ENCODE measurements around the gene BNC2. TPM values are rescaled to one million over a fixed set of nuclear protein-coding genes. Genes with fewer than 3 reads are reported as not detected.

BNC2 gene
- total RNA-seq, 1 experiment from 2014 or later = 0.20 TPM

- no peak for DNase-seq
- Histone ChIP-seq H3K4me3 (ENCODE audit: low read depth, low read length) (no peak overlapping the region), H3K4me1 (no peaks in the 10 kb centered on the region), H3K36me3 (ENCODE audit: control insufficient read depth, insufficient read depth, low read length) (no peaks in the 10 kb centered on the region), H3K9me3 (no peaks in the 10 kb centered on the region), H3K27me3 (replicated peaks; ENCODE audit: control insufficient read depth, insufficient read depth, low read length) (no peaks in the 10 kb centered on the region)
- no peak overlapping the region for H3K4me3 Mint-ChIP-seq (ENCODE audit: unreplicated experiment)
- POLR2A ChIA-PET = no interaction called here
- no TSS peak for BruUV-seq (replicated peaks)
- peaks cover 18% of the 10 kb centered on the region for H3K27me3 Mint-ChIP-seq (ENCODE audit: insufficient read depth, unreplicated experiment)
- intact Hi-C loops (cut with micrococcal nuclease; ENCODE audit: unreplicated experiment) = no loop called here
- no peak overlapping the region for H3K27ac Mint-ChIP-seq (ENCODE audit: unreplicated experiment)
- no peaks in the 10 kb centered on the region for H3K36me3 Mint-ChIP-seq (ENCODE audit: insufficient read depth, unreplicated experiment)
- H3K4me1 Mint-ChIP-seq (ENCODE audit: low read depth, unreplicated experiment) = no peaks in the 10 kb centered on the region
- CTCF ChIA-PET = no interaction called here
- no peaks in the 10 kb centered on the region for H3K9me3 Mint-ChIP-seq (ENCODE audit: unreplicated experiment)
- TF ChIP-seq, protein P1, sequence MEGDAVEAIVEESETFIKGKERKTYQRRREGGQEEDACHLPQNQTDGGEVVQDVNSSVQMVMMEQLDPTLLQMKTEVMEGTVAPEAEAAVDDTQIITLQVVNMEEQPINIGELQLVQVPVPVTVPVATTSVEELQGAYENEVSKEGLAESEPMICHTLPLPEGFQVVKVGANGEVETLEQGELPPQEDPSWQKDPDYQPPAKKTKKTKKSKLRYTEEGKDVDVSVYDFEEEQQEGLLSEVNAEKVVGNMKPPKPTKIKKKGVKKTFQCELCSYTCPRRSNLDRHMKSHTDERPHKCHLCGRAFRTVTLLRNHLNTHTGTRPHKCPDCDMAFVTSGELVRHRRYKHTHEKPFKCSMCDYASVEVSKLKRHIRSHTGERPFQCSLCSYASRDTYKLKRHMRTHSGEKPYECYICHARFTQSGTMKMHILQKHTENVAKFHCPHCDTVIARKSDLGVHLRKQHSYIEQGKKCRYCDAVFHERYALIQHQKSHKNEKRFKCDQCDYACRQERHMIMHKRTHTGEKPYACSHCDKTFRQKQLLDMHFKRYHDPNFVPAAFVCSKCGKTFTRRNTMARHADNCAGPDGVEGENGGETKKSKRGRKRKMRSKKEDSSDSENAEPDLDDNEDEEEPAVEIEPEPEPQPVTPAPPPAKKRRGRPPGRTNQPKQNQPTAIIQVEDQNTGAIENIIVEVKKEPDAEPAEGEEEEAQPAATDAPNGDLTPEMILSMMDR (IDR thresholded peaks at IDR 0.05; ENCODE audit: insufficient read depth in 1 of 2, low read depth in 1 of 2, low read length in 1 of 2, severe bottlenecking in 1 of 2, unreplicated experiment in 1 of 2) = no peak
These were observed 188.2 kb downstream of the BNC2 start for GRCh38 chr9:16682273-16682672.

GRCh38 chr9:16681652-16681987 is 188.8 kb downstream of the BNC2 start:
- TF ChIP-seq, protein P1 (IDR thresholded peaks at IDR 0.05; ENCODE audit: insufficient read depth in 1 of 2, low read depth in 1 of 2, low read length in 1 of 2, severe bottlenecking in 1 of 2, unreplicated experiment in 1 of 2) = no peak

DNA sequence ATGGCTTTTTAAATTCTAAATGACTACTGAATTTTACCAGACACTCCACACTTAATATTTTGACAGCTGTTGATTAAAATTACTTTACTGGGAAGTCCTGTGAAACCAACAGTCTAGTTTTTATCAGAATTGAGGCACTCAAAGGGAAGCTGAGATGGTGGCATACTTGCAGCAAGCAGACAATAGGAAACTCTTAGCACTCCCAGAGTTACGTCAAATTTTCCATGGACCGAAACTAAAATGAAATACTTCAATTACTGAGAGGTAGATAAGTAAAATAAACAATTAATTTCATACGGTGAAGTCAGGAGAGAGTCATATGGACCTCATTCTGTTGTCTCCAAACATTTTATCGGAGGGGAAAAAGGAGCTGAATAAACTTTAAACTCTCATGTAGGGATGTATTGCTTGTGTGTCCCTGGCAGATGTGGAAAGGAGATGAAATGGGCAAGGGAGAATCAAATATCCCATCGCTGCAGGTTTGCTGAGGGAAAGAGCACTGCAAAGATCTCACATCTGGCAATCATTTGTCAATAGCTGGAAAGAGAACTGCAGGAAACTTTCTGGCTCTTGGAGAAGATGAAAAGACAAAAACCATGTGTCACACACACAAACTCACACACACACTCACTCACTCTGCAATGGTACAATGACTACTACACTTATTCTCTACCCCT is 189.4 kb downstream of the BNC2 start:
- H3K9me3 ChIP-seq = no peaks in the 10 kb centered on the region
- Mint-ChIP-seq H3K4me1 (ENCODE audit: low read depth, unreplicated experiment) (no peaks in the 10 kb centered on the region), H3K4me3 (ENCODE audit: unreplicated experiment) (no peak overlapping the region), H3K36me3 (ENCODE audit: insufficient read depth, unreplicated experiment) (no peaks in the 10 kb centered on the region), H3K9me3 (ENCODE audit: unreplicated experiment) (no peaks in the 10 kb centered on the region), H3K27ac (ENCODE audit: unreplicated experiment) (no peak overlapping the region), H3K27me3 (ENCODE audit: insufficient read depth, unreplicated experiment) (peaks cover 13% of the 10 kb centered on the region)
- H3K4me1 ChIP-seq = no peaks in the 10 kb centered on the region
- no peaks in the 10 kb centered on the region for H3K27me3 ChIP-seq (replicated peaks; ENCODE audit: control insufficient read depth, insufficient read depth, low read length)
- H3K4me3 ChIP-seq (ENCODE audit: low read depth, low read length) = no peak overlapping the region
- H3K36me3 ChIP-seq (ENCODE audit: control insufficient read depth, insufficient read depth, low read length) = no peaks in the 10 kb centered on the region
- TF ChIP-seq, protein P1 (IDR thresholded peaks at IDR 0.05; ENCODE audit: insufficient read depth in 1 of 2, low read depth in 1 of 2, low read length in 1 of 2, severe bottlenecking in 1 of 2, unreplicated experiment in 1 of 2) = no peak
- ChIA-PET POLR2A (no interaction called here), CTCF (no interaction called here)
- DNase-seq = no peak
- no TSS peak for BruUV-seq (replicated peaks)
- intact Hi-C loops (cut with micrococcal nuclease; ENCODE audit: unreplicated experiment) = no loop called here

More at GRCh38 chr9:16681652-16681987, 188.8 kb downstream of the BNC2 start:
- ChIA-PET POLR2A (no interaction called here), CTCF (no interaction called here)
- H3K4me3 Mint-ChIP-seq (ENCODE audit: unreplicated experiment) = no peak overlapping the region
- intact Hi-C loops (cut with micrococcal nuclease; ENCODE audit: unreplicated experiment) = no loop called here
- H3K4me1 Mint-ChIP-seq (ENCODE audit: low read depth, unreplicated experiment) = no peaks in the 10 kb centered on the region
- no peaks in the 10 kb centered on the region for H3K36me3 Mint-ChIP-seq (ENCODE audit: insufficient read depth, unreplicated experiment)
- no peak overlapping the region for H3K4me3 ChIP-seq (ENCODE audit: low read depth, low read length)
- H3K9me3 Mint-ChIP-seq (ENCODE audit: unreplicated experiment) = no peaks in the 10 kb centered on the region
- H3K27ac Mint-ChIP-seq (ENCODE audit: unreplicated experiment) = no peak overlapping the region
- no TSS peak for BruUV-seq (replicated peaks)
- no peak for DNase-seq
- peaks cover 17% of the 10 kb centered on the region for H3K27me3 Mint-ChIP-seq (ENCODE audit: insufficient read depth, unreplicated experiment)
- H3K36me3 ChIP-seq (ENCODE audit: control insufficient read depth, insufficient read depth, low read length) = no peaks in the 10 kb centered on the region
- no peaks in the 10 kb centered on the region for H3K4me1 ChIP-seq
- no peaks in the 10 kb centered on the region for H3K27me3 ChIP-seq (replicated peaks; ENCODE audit: control insufficient read depth, insufficient read depth, low read length)
- H3K9me3 ChIP-seq = no peaks in the 10 kb centered on the region

All from Caco-2 (cell line).